OCI-LY3 (cell line): ENCODE measurements around the gene NEK2.

Experiments used
- CTCF ChIP-seq: fragments of 200-600, 300-600 bp; sonication (generic); IDR thresholded peaks from 2 replicates; pipeline ENCODE4 v1.5.1; 2014; ENCODE audit warnings: antibody characterized with exemption, low read length, low read depth
- EZH2phosphoT487 ChIP-seq: fragments of 200-600 bp; shearing (Covaris generic); IDR thresholded peaks from 2 replicates; pipeline ENCODE4 v1.6.1; 2018; ENCODE audit warnings: antibody characterized with exemption, mixed run types, low read depth

- TF ChIP-seq CTCF: no peak
- TF ChIP-seq EZH2phosphoT487: no peak
Measured at GRCh38 chr1:211621447-211622198, 53.8 kb downstream of the NEK2 start.
